Esophagus muscularis mucosa (tissue), 3 donors: Measurements from ENCODE around the gene CEP135.

Source experiments
- CTCF ChIP-seq, 3 experiments: fragments of 200-600 bp in 2 of 3; fragments of 450-650 bp in 1 of 3; sonication (generic) in 2 of 3; IDR thresholded peaks; one replicate each; pipeline ENCODE4 v1.5.1; 2017 to 2019; ENCODE audit warnings: antibody characterized with exemption in 3 of 3, mild to moderate bottlenecking in 2 of 3, moderate library complexity in 1 of 3
- EP300 ChIP-seq: sonication (generic); formaldehyde crosslinking; IDR thresholded peaks from one replicate; pipeline ENCODE4 v1.6.1; 2017; ENCODE audit warnings: antibody characterized with exemption

- no peak for TF ChIP-seq CTCF (IDR thresholded peaks at IDR 0.05)
- no peak for TF ChIP-seq EP300
These were observed 41.3 kb upstream of the CEP135 start for GRCh38 chr4:55907469-55907868.
